Activated T-cell treated with anti-CD3 and anti-CD28 coated beads, Interleukin-2, amount 50 U/mL, for 4 hours (primary cell): ENCODE measurements around the gene UNK. TPM values are rescaled to one million over a fixed set of nuclear protein-coding genes. Genes with fewer than 3 reads are reported as not detected.

Source experiments
- ATAC-seq, 2 donors: fragments of 200-7000 bp; cut with Tn5 transposase; one replicate each; pipeline ENCODE4 v1.10.0; 2021
- DNase-seq: peaks from one replicate; pipeline ENCODE4 v3.0.0-alpha.2; 2020
- H3K27me3 Mint-ChIP-seq: one replicate; pipeline ENCODE4 v1.8.0; 2021; ENCODE audit warnings: low read depth, mixed read lengths
- H3K36me3 Mint-ChIP-seq: one replicate; pipeline ENCODE4 v1.8.0; 2022; ENCODE audit warnings: mixed read lengths; ENCODE audit not compliant: insufficient read depth
- H3K4me1 Mint-ChIP-seq: one replicate; pipeline ENCODE4 v1.8.0; 2021; ENCODE audit warnings: low read depth, mixed read lengths
- H3K4me3 Mint-ChIP-seq: one replicate; pipeline ENCODE4 v1.8.0; 2021; ENCODE audit warnings: mild to moderate bottlenecking, moderate library complexity, mixed read lengths
- H3K9me3 Mint-ChIP-seq: one replicate; pipeline ENCODE4 v1.8.0; 2021; ENCODE audit warnings: mixed read lengths
- total RNA-seq, 3 donors: library from RNA; stranded (reverse); gene quantifications; one replicate each; pipeline ENCODE4 v1.2.1, GENCODE V29; 2021

UNK gene
- total RNA-seq, 3 donors from 2014 or later = 21.0 to 24.5 (median 22.6) TPM

GRCh38 chr17:75873587-75874322 is 89.1 kb downstream of the UNK start:
- Mint-ChIP-seq H3K9me3 (no peaks in the 10 kb centered on the region), H3K4me3 (no peak overlapping the region), H3K27me3 (peaks cover 1% of the 10 kb centered on the region), H3K36me3 (no peaks in the 10 kb centered on the region), H3K4me1 (peaks cover 40% of the 10 kb centered on the region)
- ATAC-seq (no peak), DNase-seq (no peak)

GRCh38 chr17:75874323-75875181 is 89.9 kb downstream of the UNK start:
- Mint-ChIP-seq H3K4me1 (peaks cover 42% of the 10 kb centered on the region), H3K36me3 (no peaks in the 10 kb centered on the region), H3K9me3 (no peaks in the 10 kb centered on the region), H3K27me3 (peaks cover 1% of the 10 kb centered on the region), H3K4me3 (no peak overlapping the region)
- no peak for DNase-seq
- no peak for ATAC-seq

Other genes with a start within 250 kb of the UNK start
- gene MYO15B, start 197.0 kb upstream of the UNK start, total RNA-seq = 10 to 100 TPM in 2 of 3 donors, 1 to 10 TPM in 1; 9.3 to 29.6 (median 14.0) TPM
- gene SMIM5, start 151.4 kb upstream of the UNK start, total RNA-seq = under 1 TPM in 1 of 3 donors, not detected in 2; 0.24 TPM
- 10 to 100 TPM; 20.7 to 26.1 (median 21.8) TPM for gene RECQL5, start 117.7 kb upstream of the UNK start, total RNA-seq
- 100 to 1,000 TPM; 115 to 124 (median 119) TPM for gene SAP30BP, start 117.5 kb upstream of the UNK start, total RNA-seq
- 1 to 10 TPM in 2 of 3 donors, under 1 TPM in 1; 0.63 to 2.3 (median 1.6) TPM for gene ITGB4, start 63.3 kb upstream of the UNK start, total RNA-seq
- 10 to 100 TPM; 16.9 to 23.5 (median 21.3) TPM for gene GALK1, start 19.6 kb upstream of the UNK start, total RNA-seq
- gene UNC13D, start 59.6 kb downstream of the UNK start, total RNA-seq = 100 to 1,000 TPM; 122 to 146 (median 124) TPM
- gene WBP2, start 70.5 kb downstream of the UNK start, total RNA-seq = 10 to 100 TPM; 31.0 to 47.8 (median 44.5) TPM
- gene TRIM47, start 93.8 kb downstream of the UNK start, total RNA-seq = 10 to 100 TPM; 12.8 to 18.1 (median 14.5) TPM
- 10 to 100 TPM; 35.3 to 46.9 (median 43.7) TPM for gene TRIM65, start 112.1 kb downstream of the UNK start, total RNA-seq
- gene MRPL38, start 120.1 kb downstream of the UNK start, total RNA-seq = 100 to 1,000 TPM; 203 to 227 (median 218) TPM
- 10 to 100 TPM; 12.1 to 16.0 (median 12.5) TPM for gene FBF1, start 156.2 kb downstream of the UNK start, total RNA-seq
- 10 to 100 TPM; 29.6 to 36.5 (median 32.7) TPM for gene ACOX1, start 194.4 kb downstream of the UNK start, total RNA-seq
- 10 to 100 TPM in 2 of 3 donors, 1 to 10 TPM in 1; 9.5 to 11.9 (median 10.8) TPM for gene TEN1, start 194.4 kb downstream of the UNK start, total RNA-seq
- 1 to 10 TPM; 3.3 to 5.5 (median 3.8) TPM for gene CDK3, start 216.0 kb downstream of the UNK start, total RNA-seq
- under 1 TPM; 0.11 to 0.18 (median 0.11) TPM for gene EVPL, start 242.5 kb downstream of the UNK start, total RNA-seq